H9 (cell line): ENCODE measurements around the gene CHMP2A. TPM values are rescaled to one million over a fixed set of nuclear protein-coding genes. Genes with fewer than 3 reads are reported as not detected.

Experiments used
- DNase-seq: peaks from one replicate; pipeline ENCODE4 v3.0.0-alpha.2; 2017
- H2AFZ ChIP-seq: one replicate; pipeline ENCODE4 v1.6.1; 2013; ENCODE audit warnings: mild to moderate bottlenecking, low read length, control low read depth, moderate library complexity
- H2AK5ac ChIP-seq: 2 replicates; pipeline ENCODE4 v1.6.1; 2013; ENCODE audit warnings: low read length, control low read depth, mixed read lengths; ENCODE audit not compliant: insufficient read length
- H2BK120ac ChIP-seq: one replicate; pipeline ENCODE4 v1.6.1; 2013; ENCODE audit warnings: low read depth, mild to moderate bottlenecking, low read length, control low read depth, inconsistent platforms; ENCODE audit not compliant: poor library complexity, severe bottlenecking
- H2BK12ac ChIP-seq: 2 replicates; pipeline ENCODE4 v1.6.1; 2013; ENCODE audit warnings: low read length, control low read depth, mixed read lengths, low read depth; ENCODE audit not compliant: insufficient read length
- H2BK15ac ChIP-seq: 2 replicates; pipeline ENCODE4 v1.6.1; 2013; ENCODE audit warnings: low read depth, low read length, control low read depth
- H2BK20ac ChIP-seq: one replicate; pipeline ENCODE4 v1.6.1; 2013; ENCODE audit warnings: low read depth, mild to moderate bottlenecking, low read length, control low read depth, inconsistent platforms; ENCODE audit not compliant: poor library complexity, severe bottlenecking
- H2BK5ac ChIP-seq: 2 replicates; pipeline ENCODE4 v1.6.1; 2013; ENCODE audit warnings: low read length, control low read depth, mixed read lengths; ENCODE audit not compliant: insufficient read length
- H3K14ac ChIP-seq: 2 replicates; pipeline ENCODE4 v1.6.1; 2013; ENCODE audit warnings: low read length, control low read depth; ENCODE audit not compliant: insufficient read depth
- H3K18ac ChIP-seq: 2 replicates; pipeline ENCODE4 v1.6.1; 2013; ENCODE audit warnings: low read depth, mild to moderate bottlenecking, mixed read lengths, low read length, control low read depth; ENCODE audit not compliant: insufficient read length
- H3K23ac ChIP-seq: 2 replicates; pipeline ENCODE4 v1.6.1; 2013; ENCODE audit warnings: low read length, control low read depth, mixed read lengths, low read depth; ENCODE audit not compliant: insufficient read length
- H3K23me2 ChIP-seq: 2 replicates; pipeline ENCODE4 v1.6.1; 2013; ENCODE audit warnings: low read depth, mild to moderate bottlenecking, mixed read lengths, low read length, control low read depth; ENCODE audit not compliant: insufficient read length, poor library complexity, severe bottlenecking
- H3K27ac ChIP-seq: 2 replicates; pipeline ENCODE4 v1.5.1; 2013; ENCODE audit warnings: low read length, control low read depth, mixed read lengths, low read depth; ENCODE audit not compliant: insufficient read length
- H3K27me3 ChIP-seq: 2 replicates; pipeline ENCODE4 v1.6.1; 2013; ENCODE audit warnings: low read length, control low read depth, inconsistent platforms; ENCODE audit not compliant: insufficient read depth
- H3K4ac ChIP-seq: 2 replicates; pipeline ENCODE4 v1.6.1; 2013; ENCODE audit warnings: low read depth, mild to moderate bottlenecking, control low read depth, inconsistent platforms, low read length, moderate library complexity
- H3K4me1 ChIP-seq: 2 replicates; pipeline ENCODE4 v1.6.1; 2013; ENCODE audit warnings: low read length, control low read depth, inconsistent platforms; ENCODE audit not compliant: insufficient read depth
- H3K4me2 ChIP-seq: 2 replicates; pipeline ENCODE4 v1.6.1; 2013; ENCODE audit warnings: low read length, control low read depth, mixed read lengths; ENCODE audit not compliant: insufficient read length, insufficient read depth
- H3K56ac ChIP-seq: 2 replicates; pipeline ENCODE4 v1.6.1; 2013; ENCODE audit warnings: low read depth, mild to moderate bottlenecking, mixed read lengths, low read length, control low read depth; ENCODE audit not compliant: insufficient read length
- H3K79me1 ChIP-seq: 2 replicates; pipeline ENCODE4 v1.6.1; 2013; ENCODE audit warnings: low read depth, mild to moderate bottlenecking, moderate library complexity, low read length, control low read depth, inconsistent platforms; ENCODE audit not compliant: insufficient read depth, poor library complexity, severe bottlenecking
- H3K79me2 ChIP-seq: 2 replicates; pipeline ENCODE4 v1.6.1; 2013; ENCODE audit warnings: low read length, control low read depth, inconsistent platforms; ENCODE audit not compliant: insufficient read depth
- H3K9ac ChIP-seq: 2 replicates; pipeline ENCODE4 v1.6.1; 2013; ENCODE audit warnings: low read length, control low read depth, mixed read lengths; ENCODE audit not compliant: insufficient read length; ENCODE audit errors: extremely low read depth
- H3K9me3 ChIP-seq: one replicate; pipeline ENCODE4 v1.6.1; 2013; ENCODE audit warnings: low read depth, low read length, inconsistent platforms; ENCODE audit not compliant: control insufficient read depth
- H3T11ph ChIP-seq: one replicate; pipeline ENCODE4 v1.6.1; 2013; ENCODE audit warnings: mild to moderate bottlenecking, low read length, control low read depth, inconsistent platforms
- H4K20me1 ChIP-seq: one replicate; pipeline ENCODE4 v1.6.1; 2013; ENCODE audit not compliant: control insufficient read depth, insufficient read length, insufficient read depth
- H4K5ac ChIP-seq: 2 replicates; pipeline ENCODE4 v1.6.1; 2013; ENCODE audit warnings: low read depth, mild to moderate bottlenecking, mixed read lengths, low read length, control low read depth; ENCODE audit not compliant: insufficient read length
- H4K8ac ChIP-seq: replicated peaks from 2 replicates; pipeline ENCODE4 v1.6.1; 2013; ENCODE audit warnings: low read length, control low read depth, mixed read lengths, low read depth; ENCODE audit not compliant: insufficient read length
- H4K91ac ChIP-seq: 2 replicates; pipeline ENCODE4 v1.6.1; 2013; ENCODE audit warnings: low read depth, mild to moderate bottlenecking, moderate library complexity, mixed read lengths, low read length, control low read depth; ENCODE audit not compliant: insufficient read length
- H3K27ac Mint-ChIP-seq, 3 experiments: 2 replicates in 2 of 3; 3 replicates in 1 of 3; pipeline ENCODE4 v1.8.0; 2020 to 2021; ENCODE audit warnings: mixed read lengths in 3 of 3, mild to moderate bottlenecking in 1 of 3, moderate library complexity in 1 of 3
- H3K27me3 Mint-ChIP-seq: 2 replicates; pipeline ENCODE4 v1.8.0; 2021; ENCODE audit warnings: low read depth, mild to moderate bottlenecking, moderate library complexity, mixed read lengths
- H3K36me3 Mint-ChIP-seq, 3 experiments: 2 replicates in 2 of 3; 3 replicates in 1 of 3; pipeline ENCODE4 v1.8.0; 2020 to 2021; ENCODE audit warnings: low read depth in 3 of 3, mixed read lengths in 3 of 3; ENCODE audit not compliant: insufficient read depth in 1 of 3
- H3K4me1 Mint-ChIP-seq, 2 experiments: 2 replicates each; pipeline ENCODE4 v1.8.0; 2020; ENCODE audit warnings: mixed read lengths in 2 of 2
- H3K4me3 Mint-ChIP-seq, 2 experiments: 2 replicates in 1 of 2; 3 replicates in 1 of 2; pipeline ENCODE4 v1.8.0; 2020 to 2021; ENCODE audit warnings: mild to moderate bottlenecking in 2 of 2, mixed read lengths in 2 of 2, moderate library complexity in 1 of 2
- H3K9me3 Mint-ChIP-seq, 2 experiments: 2 replicates in 1 of 2; 3 replicates in 1 of 2; pipeline ENCODE4 v1.8.0; 2020; ENCODE audit warnings: mild to moderate bottlenecking in 2 of 2, mixed read lengths in 2 of 2, moderate library complexity in 1 of 2
- CTCF ChIP-seq: fragments of 200-600 bp; sonication (generic); conservative IDR thresholded peaks from 3 replicates; pipeline ENCODE4 v1.8.0; 2021; ENCODE audit warnings: antibody characterized with exemption, mild to moderate bottlenecking
- WGBS: extraction: QIAGEN DNeasy Blood & Tissue Kit; methylation state at CpG from one replicate; pipeline ENCODE4 v1.1.7; 2013; ENCODE audit warnings: missing lambda C conversion rate, low lambda C conversion rate, mixed read lengths; ENCODE audit not compliant: insufficient read length; ENCODE audit errors: extremely low coverage; 5-methylcytosine and 5-hydroxymethylcytosine counted together
- total RNA-seq: library from RNA; stranded (reverse); gene quantifications from 2 replicates; pipeline ENCODE4 v1.2.1, GENCODE V29; 2021

Gene CHMP2A
- total RNA-seq, 1 experiment from 2014 or later, result 109 TPM

GRCh38 chr19:58586133-58586765, 31.3 kb upstream of the CHMP2A start:
- H3K27ac ChIP-seq, result no peak overlapping the region
- H3K27ac Mint-ChIP-seq, result no peak overlapping the region
- H3K4me1 Mint-ChIP-seq, result peaks cover 2 to 3% of the 10 kb centered on the region in 2 experiments

More at GRCh38 chr19:58586133-58586765, 31.3 kb upstream of the CHMP2A start:
- H2AK5ac ChIP-seq, result no peak overlapping the region
- no CpG with 5 or more reads among the region's 4 CpGs for WGBS
- no peak overlapping the region for H3K23ac ChIP-seq
- H4K91ac ChIP-seq, result no peak overlapping the region
- Mint-ChIP-seq H3K4me3 (no peak overlapping the region), H3K27me3 (no peaks in the 10 kb centered on the region), H3K9me3 (no peaks in the 10 kb centered on the region), H3K36me3 (peaks cover 12 to 18% (median 13%) of the 10 kb centered on the region in 3 experiments)
- H4K20me1 ChIP-seq, result no peaks in the 10 kb centered on the region
- H3K27me3 ChIP-seq, result no peaks in the 10 kb centered on the region
- H2BK15ac ChIP-seq, result no peak overlapping the region
- no peak for TF ChIP-seq CTCF
- H3K4me1 ChIP-seq, result no peaks in the 10 kb centered on the region
- no peaks in the 10 kb centered on the region for H3K23me2 ChIP-seq
- no peaks in the 10 kb centered on the region for H3K79me2 ChIP-seq
- no peak overlapping the region for H4K5ac ChIP-seq
- DNase-seq, result no peak
- no peak overlapping the region for H3K4me2 ChIP-seq
- H3K9me3 ChIP-seq, result no peaks in the 10 kb centered on the region
- H3K79me1 ChIP-seq, result no peaks in the 10 kb centered on the region
- no peak overlapping the region for H2BK120ac ChIP-seq
- no peak overlapping the region for H2AFZ ChIP-seq
- no peak overlapping the region for H2BK12ac ChIP-seq
- H3K9ac ChIP-seq, result no peak overlapping the region
- H2BK20ac ChIP-seq, result no peak overlapping the region
- H2BK5ac ChIP-seq, result no peak overlapping the region
- no peak overlapping the region for H3K56ac ChIP-seq
- H3K4ac ChIP-seq, result no peak overlapping the region
- H4K8ac ChIP-seq, result no peak overlapping the region
- H3T11ph ChIP-seq, result no peak overlapping the region
- H3K18ac ChIP-seq, result no peak overlapping the region
- no peak overlapping the region for H3K14ac ChIP-seq
